Adrenal gland (tissue), 5 donors: ENCODE data around the gene GRM4.

ENCODE experiments used
- POLR2A ChIP-seq, 2 donors: fragments of 450-650 bp; IDR thresholded peaks; one replicate each; pipeline ENCODE4 v1.6.1; 2017; ENCODE audit warnings: antibody characterized with exemption in 2 of 2, mild to moderate bottlenecking in 2 of 2, moderate library complexity in 1 of 2
- TF ChIP-seq, protein P1 (sequence below), 6 experiments: fragments of 450-650 bp in 4 of 6; fragments of 200-600 bp in 2 of 6; sonication (generic) in 1 of 6; IDR thresholded peaks; 1 replicate in 5 of 6; 2 replicates in 1 of 6; pipeline versions ENCODE4 v1.5.1 to v1.8.0; 2016 to 2021; ENCODE audit warnings: antibody characterized with exemption in 6 of 6, mild to moderate bottlenecking in 2 of 6, moderate library complexity in 1 of 6
- donor health status: DM: no; HTN: no; CAD: no.

DNA sequence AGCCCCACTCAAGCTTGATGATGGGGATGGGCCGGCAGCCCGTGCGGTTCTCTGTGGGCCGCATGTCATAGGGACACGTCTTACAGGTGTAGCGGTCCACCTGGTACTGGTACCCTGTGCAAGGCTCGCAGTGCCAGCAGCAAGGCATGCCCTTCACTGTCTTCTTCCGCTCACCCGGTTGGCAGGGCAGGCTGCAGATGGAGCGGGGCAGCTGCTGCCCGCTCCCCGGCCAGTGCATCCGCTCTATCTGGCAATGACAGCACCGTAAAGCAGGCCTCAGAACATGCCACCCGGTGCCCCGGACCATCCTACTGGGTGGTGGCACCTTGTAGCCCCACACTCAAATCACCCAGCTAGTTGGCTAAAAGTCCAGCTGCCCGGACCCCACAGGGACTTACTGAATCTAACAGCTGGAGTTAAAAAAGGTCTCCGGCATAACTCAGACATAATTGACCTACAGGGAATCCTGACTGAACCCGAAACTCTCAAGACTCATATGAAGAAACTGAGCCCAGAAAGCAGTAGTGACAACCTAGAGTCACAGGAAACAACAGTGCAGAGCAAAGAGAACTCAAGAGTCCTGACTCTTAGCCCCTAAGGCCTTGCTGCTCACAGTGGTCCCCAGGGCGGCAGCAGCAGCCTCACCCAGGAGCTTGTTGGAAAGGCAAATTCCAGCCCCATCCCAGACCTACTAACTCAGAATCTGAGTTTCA is 109.4 kb downstream of the GRM4 start:
- TF ChIP-seq, protein P1, sequence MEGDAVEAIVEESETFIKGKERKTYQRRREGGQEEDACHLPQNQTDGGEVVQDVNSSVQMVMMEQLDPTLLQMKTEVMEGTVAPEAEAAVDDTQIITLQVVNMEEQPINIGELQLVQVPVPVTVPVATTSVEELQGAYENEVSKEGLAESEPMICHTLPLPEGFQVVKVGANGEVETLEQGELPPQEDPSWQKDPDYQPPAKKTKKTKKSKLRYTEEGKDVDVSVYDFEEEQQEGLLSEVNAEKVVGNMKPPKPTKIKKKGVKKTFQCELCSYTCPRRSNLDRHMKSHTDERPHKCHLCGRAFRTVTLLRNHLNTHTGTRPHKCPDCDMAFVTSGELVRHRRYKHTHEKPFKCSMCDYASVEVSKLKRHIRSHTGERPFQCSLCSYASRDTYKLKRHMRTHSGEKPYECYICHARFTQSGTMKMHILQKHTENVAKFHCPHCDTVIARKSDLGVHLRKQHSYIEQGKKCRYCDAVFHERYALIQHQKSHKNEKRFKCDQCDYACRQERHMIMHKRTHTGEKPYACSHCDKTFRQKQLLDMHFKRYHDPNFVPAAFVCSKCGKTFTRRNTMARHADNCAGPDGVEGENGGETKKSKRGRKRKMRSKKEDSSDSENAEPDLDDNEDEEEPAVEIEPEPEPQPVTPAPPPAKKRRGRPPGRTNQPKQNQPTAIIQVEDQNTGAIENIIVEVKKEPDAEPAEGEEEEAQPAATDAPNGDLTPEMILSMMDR (IDR thresholded peaks at IDR 0.05), result no peak
- no peak for TF ChIP-seq POLR2A (IDR thresholded peaks at IDR 0.05)
